ENCODE measurements around the gene CHST8. TPM values are rescaled to one million over a fixed set of nuclear protein-coding genes. Genes with fewer than 3 reads are reported as not detected.
"Not testable (repeated sequence)": the region's sequence is repeated elsewhere in the genome, so short reads cannot be mapped to it uniquely, and the experiment has no call there.

The CHST8 gene
- total RNA-seq, 1 donor: not detected

DNA sequence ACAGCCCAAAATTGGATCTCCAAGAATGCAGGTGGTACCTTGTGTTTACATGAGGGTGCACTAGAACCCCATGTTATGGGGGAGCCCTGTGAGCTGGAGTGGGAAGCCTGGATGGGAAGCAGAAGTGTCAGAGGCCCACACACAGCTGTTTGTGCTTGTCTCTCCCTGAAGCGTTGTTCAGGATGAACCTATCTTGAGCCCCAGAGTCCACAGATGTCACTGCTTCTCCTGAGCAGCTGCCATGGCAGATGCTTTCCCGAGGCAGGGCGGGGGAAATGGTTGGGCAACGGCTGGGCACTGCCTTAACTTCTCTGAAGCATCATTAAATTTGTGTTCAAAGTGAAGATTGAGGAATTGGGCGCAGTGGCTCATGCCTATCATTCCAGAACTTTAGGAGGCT lies 17.1 kb upstream of the CHST8 start:
- TF ChIP-seq CTCF (IDR thresholded peaks at IDR 0.05; ENCODE audit: insufficient read depth, low read depth, low read length): no peak
- DNase-seq (ENCODE audit: low read depth): no peak
- H3K4me3 ChIP-seq (ENCODE audit: low read depth, low read length): no peak overlapping the region

DNA sequence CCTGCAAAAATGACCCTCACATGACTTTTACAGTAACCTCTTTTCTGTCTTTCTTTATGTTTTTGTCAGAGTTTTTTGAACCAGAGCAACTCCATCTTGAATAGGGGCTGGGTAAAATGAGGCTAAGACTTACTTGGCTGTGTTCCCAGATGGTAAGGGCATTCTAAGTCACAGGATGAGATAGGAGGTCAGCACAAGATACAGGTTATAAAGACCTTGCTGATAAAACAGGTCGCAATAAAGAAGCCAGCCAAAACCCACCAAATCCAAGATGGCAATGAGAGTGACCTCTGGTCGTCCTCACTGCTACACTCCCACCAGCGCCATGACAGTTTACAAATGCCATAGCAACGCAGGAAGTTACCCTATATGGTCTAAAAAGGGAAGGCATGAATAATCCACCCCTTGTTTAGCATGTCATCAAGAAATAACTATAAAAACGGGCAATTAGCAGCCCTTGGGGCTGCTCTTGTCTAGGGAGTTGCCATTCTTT lies 15.9 kb upstream of the CHST8 start:
- H3K4me3 ChIP-seq (ENCODE audit: low read depth, low read length); DNase-seq (ENCODE audit: low read depth): not testable (repeated sequence)

GRCh38 chr19:33606556-33606955 lies 15.2 kb upstream of the CHST8 start:
- TF ChIP-seq CTCF (IDR thresholded peaks at IDR 0.05; ENCODE audit: insufficient read depth, low read depth, low read length): no peak
- DNase-seq (ENCODE audit: low read depth): no peak
- no peak overlapping the region for H3K4me3 ChIP-seq (ENCODE audit: low read depth, low read length)

GRCh38 chr19:33609353-33609752 lies 12.4 kb upstream of the CHST8 start:
- no peak overlapping the region for H3K4me3 ChIP-seq (ENCODE audit: low read depth, low read length)
- TF ChIP-seq CTCF (IDR thresholded peaks at IDR 0.05; ENCODE audit: insufficient read depth, low read depth, low read length): no peak
- DNase-seq (ENCODE audit: low read depth): no peak

- no peak overlapping the region for H3K4me3 ChIP-seq (ENCODE audit: low read depth, low read length)
- DNase-seq (ENCODE audit: low read depth): no peak
- TF ChIP-seq CTCF (IDR thresholded peaks at IDR 0.05; ENCODE audit: insufficient read depth, low read depth, low read length): no peak
Measured at GRCh38 chr19:33610588-33610987, 11.2 kb upstream of the CHST8 start.

GRCh38 chr19:33612928-33613619 lies 8.7 kb upstream of the CHST8 start:
- DNase-seq (ENCODE audit: low read depth): no peak
- TF ChIP-seq CTCF (IDR thresholded peaks at IDR 0.05; ENCODE audit: insufficient read depth, low read depth, low read length): no peak
- H3K4me3 ChIP-seq (ENCODE audit: low read depth, low read length): no peak overlapping the region

DNA sequence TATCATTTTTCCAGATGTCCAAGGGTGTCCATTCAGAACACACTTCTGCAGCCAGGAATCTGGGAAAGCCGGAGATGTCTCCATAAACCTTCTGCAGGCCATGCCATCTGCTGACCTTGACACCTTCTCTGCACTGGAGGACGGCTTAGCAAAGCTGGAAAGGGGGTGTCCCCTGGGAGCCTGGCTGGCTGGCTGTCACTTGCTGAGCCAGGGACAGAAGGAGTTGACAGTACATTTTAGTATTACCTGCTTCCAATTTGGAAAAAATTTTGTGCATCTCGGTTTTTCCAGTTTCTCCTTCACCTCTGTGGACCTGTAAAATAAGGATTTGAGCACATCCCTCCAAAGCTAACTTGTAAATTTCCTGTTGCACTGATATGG lies 8.1 kb upstream of the CHST8 start:
- no peak for TF ChIP-seq CTCF (IDR thresholded peaks at IDR 0.05; ENCODE audit: insufficient read depth, low read depth, low read length)
- DNase-seq (ENCODE audit: low read depth): no peak
- H3K4me3 ChIP-seq (ENCODE audit: low read depth, low read length): no peak overlapping the region

Measured in fibroblast of villous mesenchyme (primary cell).